GM23248 (cell line): ENCODE measurements around the gene KRT14.

Experiments used
- EZH2 ChIP-seq: fragments of 200-600 bp; sonication (generic); IDR thresholded peaks from 2 replicates; pipeline ENCODE4 v1.6.1; 2018; ENCODE audit warnings: antibody characterized with exemption, mild to moderate bottlenecking; ENCODE audit not compliant: insufficient read depth, poor library complexity, severe bottlenecking
- EZH2phosphoT487 ChIP-seq: fragments of 200-600 bp; sonication (generic); IDR thresholded peaks from 2 replicates; pipeline ENCODE4 v1.6.1; 2018; ENCODE audit warnings: antibody characterized with exemption, moderate library complexity, mild to moderate bottlenecking, low read depth; ENCODE audit not compliant: insufficient read depth

DNA sequence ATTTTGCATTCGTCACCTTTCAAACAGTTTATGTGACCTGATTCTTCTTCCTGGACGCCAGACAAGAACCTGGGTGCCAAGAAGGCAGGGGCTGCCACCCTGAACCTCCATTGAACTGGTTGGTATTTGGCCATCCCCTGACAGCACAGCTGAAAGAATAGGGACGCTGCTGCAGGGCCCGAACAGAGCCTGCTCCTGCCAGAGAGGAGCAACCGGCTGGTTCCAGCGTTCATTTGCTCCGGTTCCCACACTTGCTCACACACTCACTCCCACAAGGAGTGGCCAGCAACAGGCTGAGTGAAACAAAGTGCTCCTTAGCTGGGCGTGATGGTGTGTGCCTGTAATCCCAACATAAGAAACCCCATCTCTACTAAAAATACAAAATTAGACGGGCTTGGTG is 29.8 kb downstream of the KRT14 start:
- TF ChIP-seq EZH2 (no peak), EZH2phosphoT487 (no peak)
